HG02970 (cell line): ENCODE results near the gene MSH2.
"Not testable (repeated sequence)": the region's sequence is repeated elsewhere in the genome, so short reads cannot be mapped to it uniquely, and the experiment has no call there.

Experiments
- ATAC-seq: cut with Tn5 transposase; IDR thresholded peaks from one replicate; pipeline ENCODE4 v1.9.1; 2021; ENCODE audit warnings: mild to moderate bottlenecking, moderate library complexity, moderate number of reproducible peaks; ENCODE audit not compliant: unreplicated experiment, low FRiP score

The MSH2 gene

GRCh38 chr2:47471429-47472116 lies 68.6 kb downstream of the MSH2 start:
- ATAC-seq: no peak

GRCh38 chr2:47479863-47480262 lies 76.9 kb downstream of the MSH2 start:
- no peak for ATAC-seq

GRCh38 chr2:47483191-47483590 lies 80.2 kb downstream of the MSH2 start:
- no peak for ATAC-seq

GRCh38 chr2:47484396-47484795 lies 81.4 kb downstream of the MSH2 start:
- no peak for ATAC-seq

GRCh38 chr2:47485177-47485576 lies 82.2 kb downstream of the MSH2 start:
- ATAC-seq: no peak

GRCh38 chr2:47485751-47486300 lies 82.9 kb downstream of the MSH2 start:
- no peak for ATAC-seq

- no peak for ATAC-seq
Observed at GRCh38 chr2:47486841-47487497, 84.0 kb downstream of the MSH2 start.

GRCh38 chr2:47487498-47487875 lies 84.5 kb downstream of the MSH2 start:
- no peak for ATAC-seq

- no peak for ATAC-seq
Observed at GRCh38 chr2:47488870-47489584, 86.1 kb downstream of the MSH2 start.

GRCh38 chr2:47490406-47490805 lies 87.5 kb downstream of the MSH2 start:
- ATAC-seq: no peak

- ATAC-seq: no peak
Observed at GRCh38 chr2:47493317-47494035, 90.5 kb downstream of the MSH2 start.

- ATAC-seq: no peak
Observed at GRCh38 chr2:47494267-47495130, 91.5 kb downstream of the MSH2 start.

- no peak for ATAC-seq
Observed at GRCh38 chr2:47497843-47498460, 95.0 kb downstream of the MSH2 start.

GRCh38 chr2:47499093-47499492 lies 96.1 kb downstream of the MSH2 start:
- ATAC-seq: no peak

GRCh38 chr2:47499621-47500309 lies 96.8 kb downstream of the MSH2 start:
- ATAC-seq: no peak

- ATAC-seq: no peak
Observed at GRCh38 chr2:47501374-47502200, 98.6 kb downstream of the MSH2 start.

GRCh38 chr2:47502498-47502897 lies 99.5 kb downstream of the MSH2 start:
- ATAC-seq: not testable (repeated sequence)
